Endothelial cell of hepatic sinusoid (primary cell): ENCODE data around the gene UGT1A7.

Source experiments
- in situ Hi-C: cut with HindIII; loops from 2 replicates; pipeline ENCODE4 v1.10.0; 2017; ENCODE audit warnings: low sequenced_read_pairs

Gene UGT1A7

DNA sequence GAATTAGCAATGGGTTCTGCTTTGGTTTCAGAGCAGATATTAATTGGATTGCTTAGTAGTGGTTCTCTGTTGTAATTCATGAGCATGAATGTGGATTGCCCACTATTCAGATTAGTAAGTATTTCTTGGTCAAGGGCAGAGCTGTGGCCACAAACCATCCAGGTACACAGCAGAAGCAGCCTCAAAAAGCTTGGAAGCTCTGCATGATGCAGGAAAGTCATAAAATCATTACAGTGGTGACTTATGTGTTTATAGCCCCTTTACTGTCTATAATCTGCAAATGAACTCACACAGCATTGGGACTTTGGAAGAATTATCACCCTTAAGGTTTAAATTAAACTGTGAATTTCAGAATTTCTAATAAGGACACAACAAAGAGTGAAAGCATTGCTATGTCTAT, 76.4 kb downstream of the UGT1A7 start:
- in situ Hi-C loops = no loop called here

DNA sequence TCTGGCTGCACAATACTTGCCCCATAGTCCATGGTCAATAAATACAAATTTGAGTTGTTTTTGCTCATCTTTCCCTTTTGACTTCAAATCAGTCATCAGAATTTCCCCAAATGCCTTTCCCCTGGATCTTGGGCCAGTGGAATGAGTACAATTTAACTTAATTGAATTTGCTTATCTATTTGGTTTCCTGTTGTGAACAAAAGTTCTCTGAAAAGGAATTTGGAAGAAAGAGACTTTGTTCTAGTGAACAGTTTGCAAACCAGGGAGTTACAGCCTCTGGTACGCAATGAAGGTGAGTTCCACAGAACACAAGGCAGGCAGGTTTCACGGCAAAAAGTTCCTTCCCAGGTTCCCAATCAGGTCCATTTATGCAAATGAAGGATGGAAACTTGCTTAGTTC, 77.1 kb downstream of the UGT1A7 start:
- in situ Hi-C loops = no loop called here

DNA sequence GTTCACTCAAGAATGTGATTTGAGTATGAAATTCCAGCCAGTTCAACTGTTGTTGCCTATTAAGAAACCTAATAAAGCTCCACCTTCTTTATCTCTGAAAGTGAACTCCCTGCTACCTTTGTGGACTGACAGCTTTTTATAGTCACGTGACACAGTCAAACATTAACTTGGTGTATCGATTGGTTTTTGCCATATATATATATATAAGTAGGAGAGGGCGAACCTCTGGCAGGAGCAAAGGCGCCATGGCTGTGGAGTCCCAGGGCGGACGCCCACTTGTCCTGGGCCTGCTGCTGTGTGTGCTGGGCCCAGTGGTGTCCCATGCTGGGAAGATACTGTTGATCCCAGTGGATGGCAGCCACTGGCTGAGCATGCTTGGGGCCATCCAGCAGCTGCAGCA, 78.3 kb downstream of the UGT1A7 start, which contains the start of gene UGT1A1:
Gene UGT1A1, plus strand, starts transcription at position 228 of the 400 bp plus-strand sequence. Its CDS starts 18 bp downstream, at position 246.
- in situ Hi-C loops = no loop called here

DNA sequence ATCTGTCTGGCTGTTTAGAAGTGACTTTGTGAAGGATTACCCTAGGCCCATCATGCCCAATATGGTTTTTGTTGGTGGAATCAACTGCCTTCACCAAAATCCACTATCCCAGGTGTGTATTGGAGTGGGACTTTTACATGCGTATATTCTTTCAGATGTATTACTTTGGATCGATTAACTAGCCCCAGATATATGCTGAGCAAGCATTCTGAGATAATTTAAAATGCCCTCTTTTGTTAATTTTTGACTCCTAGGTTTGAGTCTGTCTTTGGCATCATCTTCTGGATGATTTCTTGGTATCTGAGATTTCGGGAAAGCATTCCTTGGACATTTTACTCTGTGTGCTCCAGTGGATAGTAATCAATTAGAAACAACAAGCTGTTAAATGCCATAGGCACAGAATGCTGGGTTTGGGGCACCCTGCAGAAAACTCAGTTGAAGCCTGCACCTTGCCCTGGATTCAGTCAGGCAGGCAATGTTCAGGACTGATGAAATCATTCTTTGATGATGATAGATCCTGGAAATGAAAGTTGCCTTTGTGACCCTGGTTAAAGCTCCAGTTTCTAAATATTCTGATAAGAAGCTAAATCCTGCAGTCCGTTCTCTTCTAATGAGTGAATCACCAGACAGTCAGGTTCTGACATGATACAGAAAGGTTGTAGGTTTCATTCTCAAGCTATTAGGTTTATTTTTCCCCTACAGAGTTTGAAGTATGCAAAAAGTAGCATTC, 79.5 kb downstream of the UGT1A7 start:
- in situ Hi-C loops = no loop called here

DNA sequence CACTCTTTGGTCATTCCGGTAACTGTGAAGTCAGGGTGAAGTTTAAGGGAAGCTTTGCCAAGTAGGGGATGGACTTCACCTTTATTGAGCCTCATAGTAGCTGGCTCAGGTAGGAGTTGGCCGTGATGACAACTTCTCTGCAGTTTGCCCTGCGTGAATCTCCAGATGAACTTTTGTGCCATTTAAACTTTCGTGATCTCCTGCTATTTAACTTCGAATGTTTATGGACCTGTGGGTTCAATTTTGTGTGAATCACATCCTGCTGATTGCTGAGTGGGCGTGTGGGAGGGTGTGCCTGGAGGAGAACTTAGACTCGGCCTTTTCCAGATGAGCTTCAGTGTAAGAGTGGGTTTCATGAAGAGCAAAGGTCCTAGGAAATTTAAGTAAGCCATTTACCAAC, 82.6 kb downstream of the UGT1A7 start:
- in situ Hi-C loops = no loop called here

DNA sequence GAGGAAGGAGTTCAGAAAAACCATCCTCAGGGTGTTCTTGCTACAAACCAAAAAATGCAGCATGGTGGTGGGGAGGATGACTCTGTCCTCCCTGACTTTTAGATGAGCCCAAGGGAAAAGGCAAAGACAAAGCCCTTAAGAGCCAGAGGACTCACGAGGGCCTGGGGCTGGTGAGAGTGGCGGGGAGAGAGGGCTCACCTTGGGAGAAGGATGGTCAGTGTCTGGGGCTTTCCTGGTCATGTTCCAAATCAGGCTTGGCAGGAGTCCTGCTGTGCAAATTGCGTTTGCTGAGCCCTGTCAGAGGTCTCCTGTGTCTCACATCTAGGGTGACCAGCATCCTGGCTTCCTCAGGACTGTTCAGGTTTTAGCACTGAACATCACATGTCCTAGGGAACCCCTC, 83.1 kb downstream of the UGT1A7 start:
- in situ Hi-C loops = no loop called here

DNA sequence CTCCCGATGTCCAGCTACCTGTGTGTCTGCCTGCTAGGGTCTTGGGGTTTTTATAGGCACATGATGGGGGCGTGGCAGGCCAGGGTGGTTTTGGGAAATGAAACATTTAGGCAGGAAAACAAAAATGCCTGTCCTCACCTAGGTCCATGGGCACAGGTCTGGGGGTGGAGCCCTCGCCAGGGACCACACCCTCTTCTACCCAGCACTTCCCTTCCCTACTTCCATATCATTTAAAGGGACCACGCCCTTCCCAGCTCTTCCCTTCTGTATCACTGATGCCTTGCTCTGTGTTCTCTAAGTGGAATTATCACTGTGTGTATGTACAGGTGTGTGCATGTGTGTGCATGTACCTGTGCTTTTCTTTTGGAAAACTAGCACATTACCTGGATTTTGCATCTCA, 84.7 kb downstream of the UGT1A7 start:
- in situ Hi-C loops = no loop called here

DNA sequence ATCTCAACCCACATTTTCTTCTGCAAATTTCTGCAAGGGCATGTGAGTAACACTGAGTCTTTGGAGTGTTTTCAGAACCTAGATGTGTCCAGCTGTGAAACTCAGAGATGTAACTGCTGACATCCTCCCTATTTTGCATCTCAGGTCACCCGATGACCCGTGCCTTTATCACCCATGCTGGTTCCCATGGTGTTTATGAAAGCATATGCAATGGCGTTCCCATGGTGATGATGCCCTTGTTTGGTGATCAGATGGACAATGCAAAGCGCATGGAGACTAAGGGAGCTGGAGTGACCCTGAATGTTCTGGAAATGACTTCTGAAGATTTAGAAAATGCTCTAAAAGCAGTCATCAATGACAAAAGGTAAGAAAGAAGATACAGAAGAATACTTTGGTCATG, 86.4 kb downstream of the UGT1A7 start:
- in situ Hi-C loops = no loop called here

DNA sequence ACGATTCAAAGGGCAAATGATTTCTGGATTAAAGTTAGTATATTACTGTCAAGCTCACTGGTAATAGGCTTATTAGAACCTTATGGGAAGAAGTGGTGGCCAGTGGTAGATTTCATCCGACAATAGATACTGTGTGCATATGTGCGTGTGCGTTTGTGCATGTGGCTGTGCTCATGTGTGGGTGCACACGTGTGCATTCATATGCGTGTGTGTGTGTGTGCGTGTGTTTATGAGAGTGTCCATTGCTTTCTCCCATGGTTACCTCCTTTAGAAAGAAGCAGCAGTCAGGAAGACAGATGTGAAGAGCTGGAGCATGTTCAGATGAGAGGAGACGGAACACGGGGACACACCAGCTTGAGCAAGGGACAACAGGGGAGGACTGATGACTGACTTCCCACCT, 87.6 kb downstream of the UGT1A7 start:
- in situ Hi-C loops = no loop called here

DNA sequence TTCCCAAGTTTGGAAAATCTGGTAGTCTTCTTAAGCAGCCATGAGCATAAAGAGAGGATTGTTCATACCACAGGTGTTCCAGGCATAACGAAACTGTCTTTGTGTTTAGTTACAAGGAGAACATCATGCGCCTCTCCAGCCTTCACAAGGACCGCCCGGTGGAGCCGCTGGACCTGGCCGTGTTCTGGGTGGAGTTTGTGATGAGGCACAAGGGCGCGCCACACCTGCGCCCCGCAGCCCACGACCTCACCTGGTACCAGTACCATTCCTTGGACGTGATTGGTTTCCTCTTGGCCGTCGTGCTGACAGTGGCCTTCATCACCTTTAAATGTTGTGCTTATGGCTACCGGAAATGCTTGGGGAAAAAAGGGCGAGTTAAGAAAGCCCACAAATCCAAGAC, 90.5 kb downstream of the UGT1A7 start:
- in situ Hi-C loops = loop anchor here (5.0 kb wide), 1 partner anchor 70 kb away; no protein-coding TSS in a partner anchor

DNA sequence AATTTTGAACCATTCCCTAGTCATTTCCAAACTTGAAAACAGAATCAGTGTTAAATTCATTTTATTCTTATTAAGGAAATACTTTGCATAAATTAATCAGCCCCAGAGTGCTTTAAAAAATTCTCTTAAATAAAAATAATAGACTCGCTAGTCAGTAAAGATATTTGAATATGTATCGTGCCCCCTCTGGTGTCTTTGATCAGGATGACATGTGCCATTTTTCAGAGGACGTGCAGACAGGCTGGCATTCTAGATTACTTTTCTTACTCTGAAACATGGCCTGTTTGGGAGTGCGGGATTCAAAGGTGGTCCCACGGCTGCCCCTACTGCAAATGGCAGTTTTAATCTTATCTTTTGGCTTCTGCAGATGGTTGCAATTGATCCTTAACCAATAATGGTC, 90.9 kb downstream of the UGT1A7 start:
- in situ Hi-C loops = loop anchor here (5.0 kb wide), 1 partner anchor 70 kb away; no protein-coding TSS in a partner anchor

DNA sequence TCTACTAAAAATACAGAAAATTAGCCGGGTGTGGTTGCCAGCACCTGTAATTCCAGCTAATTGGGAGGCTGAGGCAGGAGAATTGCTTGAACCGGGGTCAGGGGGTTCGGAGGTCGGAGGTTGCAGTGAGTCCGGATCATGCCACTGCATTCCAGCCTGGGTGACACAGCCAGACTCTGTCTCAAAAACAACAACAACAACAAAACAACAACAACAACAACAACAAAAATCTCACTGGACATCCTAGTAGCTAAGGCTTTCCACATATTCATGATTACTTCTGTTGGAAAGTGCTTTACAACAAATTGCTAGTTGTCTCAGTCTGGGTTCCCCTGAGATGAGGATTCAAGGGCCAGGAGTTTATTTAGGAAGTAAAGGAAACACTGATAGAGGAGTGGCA, 92.2 kb downstream of the UGT1A7 start:
- in situ Hi-C loops = loop anchor here (5.0 kb wide), 1 partner anchor 68 kb away; no protein-coding TSS in a partner anchor

DNA sequence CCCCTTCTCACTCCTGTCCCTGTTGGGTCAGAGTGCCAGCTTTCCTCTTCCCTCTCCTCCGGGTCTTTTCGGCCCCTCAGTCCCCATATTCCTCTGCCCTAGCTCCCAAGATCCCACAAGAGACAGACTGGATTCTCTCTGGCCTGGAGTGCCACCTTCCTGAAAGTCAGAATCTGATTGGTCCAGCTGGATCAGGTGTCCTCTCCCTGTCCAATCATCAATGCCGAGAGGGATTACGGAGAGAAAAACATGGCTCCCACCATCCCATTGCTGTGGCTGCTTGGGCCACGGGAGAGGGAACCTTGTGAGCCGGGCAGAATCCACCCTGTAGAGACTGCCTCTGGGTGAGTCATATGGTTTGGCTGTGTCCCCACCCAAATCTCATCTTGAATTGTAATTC, 93.7 kb downstream of the UGT1A7 start:
- in situ Hi-C loops = no loop called here

DNA sequence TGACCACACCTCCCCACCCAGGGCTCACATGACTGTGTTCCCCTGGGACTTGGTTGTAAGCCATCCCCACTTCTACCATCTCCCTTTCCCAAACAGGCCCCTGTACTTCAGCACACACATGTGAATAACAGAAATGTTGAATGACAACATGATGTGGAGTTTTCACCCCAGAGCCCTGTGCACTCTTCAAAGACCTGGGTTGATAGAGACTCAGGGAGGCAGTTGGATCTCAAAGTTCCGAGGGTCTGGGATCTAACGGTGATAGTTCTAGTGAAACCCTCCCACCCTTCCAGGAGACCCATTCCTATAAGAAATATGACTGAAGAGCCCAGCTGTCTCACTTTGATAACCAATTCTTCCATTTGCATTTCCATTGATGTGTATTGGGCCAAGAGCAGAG, 96.3 kb downstream of the UGT1A7 start, which contains the start of gene MROH2A:
Gene MROH2A, plus strand, starts transcription at position 301 of the 400 bp plus-strand sequence. CDS start 1,029 bp downstream, outside the sequence.
- in situ Hi-C loops = no loop called here

DNA sequence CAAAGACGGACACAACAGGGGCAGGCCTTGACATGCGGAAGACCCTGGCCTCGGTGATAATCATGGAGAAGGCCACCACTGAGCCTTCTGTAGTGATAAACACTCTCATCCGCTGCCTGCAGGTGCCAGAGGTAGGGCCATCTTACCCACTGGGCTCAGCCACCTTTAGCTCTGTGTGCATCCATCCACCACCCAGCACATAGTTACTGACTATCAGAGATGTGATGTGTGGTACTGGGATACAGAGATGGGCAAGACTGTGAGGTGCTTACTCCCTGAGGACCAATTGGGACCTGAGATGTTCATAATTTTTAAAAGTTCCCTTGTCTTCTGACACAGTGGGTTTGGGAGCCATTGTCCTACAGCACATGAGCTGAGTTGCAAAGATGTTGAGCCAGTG, 98.0 kb downstream of the UGT1A7 start:
- in situ Hi-C loops = no loop called here

DNA sequence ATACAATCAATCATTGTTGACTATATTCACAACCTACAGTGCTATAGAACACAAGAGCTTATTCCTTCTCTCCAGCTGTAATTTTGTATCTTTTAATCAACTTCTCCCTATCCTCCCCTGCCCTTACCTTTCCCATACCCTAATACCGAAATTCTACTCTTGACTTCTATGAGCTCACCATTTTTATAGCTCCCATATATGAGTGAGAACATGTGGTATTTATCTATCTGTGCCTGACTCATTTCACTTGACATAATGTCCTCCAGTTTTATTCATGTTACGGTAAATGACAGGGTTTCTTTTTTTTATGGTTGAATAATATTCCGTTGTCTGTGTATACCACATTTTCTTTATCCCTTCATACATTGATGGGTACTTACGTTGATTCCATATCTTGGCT, 99.1 kb downstream of the UGT1A7 start:
- in situ Hi-C loops = no loop called here

DNA sequence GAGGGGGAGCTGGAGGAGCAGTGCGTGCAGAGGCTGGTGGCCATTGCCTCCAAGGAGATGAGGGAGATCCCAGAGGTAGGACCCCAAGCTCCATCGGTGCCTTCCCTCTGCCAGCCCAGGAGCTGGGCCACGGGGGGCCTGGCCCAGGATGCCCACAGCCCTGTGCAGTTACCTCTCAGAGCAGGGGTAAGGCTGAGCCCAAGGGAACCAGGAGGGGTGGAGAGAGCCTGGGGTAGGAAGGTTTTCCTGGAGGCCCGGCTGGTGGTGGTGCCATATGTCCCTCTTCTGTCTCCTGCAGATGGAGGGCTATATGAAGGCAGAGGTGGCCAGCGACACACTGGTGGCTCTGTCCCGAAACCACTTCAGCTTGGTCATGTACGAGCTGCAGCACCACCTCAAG, 107.9 kb downstream of the UGT1A7 start:
- in situ Hi-C loops = no loop called here

DNA sequence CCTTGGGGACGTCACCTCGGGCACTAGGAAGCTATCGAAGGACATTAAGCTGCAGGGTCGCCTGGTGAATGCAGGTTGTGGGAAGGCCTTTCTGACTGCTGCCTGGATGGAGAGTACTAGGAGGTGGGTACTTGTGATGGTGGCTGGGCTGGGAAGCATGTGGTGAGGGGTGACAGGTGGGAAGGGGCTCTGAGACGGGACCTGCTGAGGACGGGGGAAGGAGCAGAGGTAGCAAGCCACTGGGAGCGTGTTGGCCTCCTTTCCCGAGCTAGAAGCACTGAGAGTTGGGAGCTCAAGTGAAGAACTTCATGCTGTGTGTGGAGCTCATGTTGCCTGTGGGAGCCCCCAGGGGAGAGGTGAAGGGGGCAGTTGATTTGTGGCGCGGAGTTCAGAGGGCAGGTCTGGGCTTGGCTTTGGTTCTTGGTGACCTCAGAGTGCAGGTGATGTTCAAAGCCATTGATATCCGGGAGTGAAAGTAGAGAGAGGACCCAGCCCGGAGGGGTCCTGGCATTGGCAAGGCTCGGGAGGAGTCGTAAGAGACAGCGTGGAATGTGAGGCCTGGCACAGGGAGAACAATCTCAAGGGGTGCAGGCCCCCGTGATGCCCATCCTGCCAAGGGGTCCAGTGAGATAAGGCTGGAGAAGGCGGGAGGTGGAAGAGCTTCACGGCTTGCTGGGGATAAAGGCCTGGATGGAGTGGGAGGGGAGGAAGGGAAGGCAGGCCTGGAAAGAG, 109.6 kb downstream of the UGT1A7 start:
- in situ Hi-C loops = no loop called here

DNA sequence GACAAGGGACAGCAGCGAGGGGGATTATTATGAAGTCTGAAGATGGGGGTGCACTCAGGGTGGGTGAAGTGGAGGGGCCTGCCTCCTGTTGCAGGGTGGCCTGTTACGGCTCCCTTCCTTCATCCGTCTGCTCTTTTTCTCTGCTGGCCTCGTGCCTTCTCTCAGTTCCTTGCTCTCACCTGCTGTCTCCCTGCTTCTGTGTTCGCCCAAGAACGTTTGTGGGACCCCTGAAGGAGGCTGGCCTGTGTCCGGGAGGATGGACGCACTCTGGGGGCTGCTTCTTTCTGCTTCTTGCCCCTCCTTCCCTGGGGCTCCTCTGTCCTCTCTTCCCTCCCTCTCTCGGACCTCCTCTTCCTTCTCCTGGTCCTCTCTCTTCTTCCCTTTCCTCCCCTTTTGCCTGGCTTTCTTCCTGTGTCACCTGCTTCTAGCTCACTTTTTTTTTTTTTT, 110.2 kb downstream of the UGT1A7 start:
- in situ Hi-C loops = no loop called here

DNA sequence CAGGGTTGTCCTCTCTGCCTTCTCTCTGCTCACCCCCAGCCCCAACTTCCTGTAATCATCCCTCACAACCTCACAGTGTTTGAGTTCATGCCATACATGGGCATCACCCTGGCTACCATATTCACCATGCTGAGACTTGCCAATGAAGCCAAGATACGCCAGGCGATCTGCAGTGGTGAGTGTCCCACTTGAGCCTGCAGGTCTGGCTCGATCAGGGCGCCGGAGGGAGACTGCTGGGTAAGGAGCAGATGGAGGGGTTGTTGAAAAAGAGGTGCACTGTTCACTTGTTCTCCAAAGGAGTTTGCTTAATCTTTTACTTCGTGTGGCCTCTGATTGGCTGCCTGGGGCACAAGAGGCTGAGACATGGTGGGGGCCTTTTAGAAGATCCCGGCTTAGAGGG, 111.0 kb downstream of the UGT1A7 start:
- in situ Hi-C loops = no loop called here

DNA sequence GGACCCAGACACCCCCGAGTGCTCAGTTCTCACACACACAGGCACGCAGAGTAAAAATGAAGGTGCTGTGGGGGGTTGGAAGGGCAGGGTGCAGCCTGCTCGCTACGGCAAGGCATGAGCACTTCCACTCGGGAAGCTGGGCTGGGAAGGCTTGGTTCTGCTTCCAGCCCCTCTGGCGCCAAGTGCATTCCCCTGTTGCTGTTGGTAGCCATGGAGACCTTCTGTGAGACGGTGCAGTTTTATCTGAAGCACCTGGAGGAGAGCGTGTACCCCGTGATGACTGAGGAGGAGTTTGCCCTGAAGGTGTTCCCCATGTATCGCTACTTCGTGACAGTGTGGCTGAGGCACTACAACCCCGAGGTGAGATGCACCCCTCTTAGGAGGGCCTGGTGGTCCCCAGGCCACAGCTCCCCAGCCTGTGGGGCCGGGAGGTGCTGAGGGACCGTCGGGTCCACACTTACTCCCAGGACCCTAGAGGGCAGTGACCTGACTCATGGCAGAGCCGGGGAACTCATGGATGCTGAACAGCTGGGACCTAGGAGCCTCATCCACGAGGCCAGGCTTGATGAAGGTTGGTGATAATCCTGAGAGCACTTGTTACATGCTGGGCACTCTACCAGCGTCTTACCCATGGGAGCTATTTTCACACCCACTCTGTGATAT, 111.9 kb downstream of the UGT1A7 start:
- in situ Hi-C loops = no loop called here
